ENCODE measurements around the gene BPHL. TPM values are rescaled to one million over a fixed set of nuclear protein-coding genes. Genes with fewer than 3 reads are reported as not detected.

Gene BPHL
- 16.6 and 16.7 TPM in 2 replicates for total RNA-seq

GRCh38 chr6:3118353-3119039 lies at the start of gene BPHL:
TSS of gene BPHL (plus strand) at chr6:3118711. CDS start at chr6:3118741, 30 bp downstream.

GRCh38 chr6:3157131-3157933 lies 38.8 kb downstream of the BPHL start, which contains the start of gene TUBB2A:
TSS of gene TUBB2A (minus strand) at chr6:3157544. CDS start at chr6:3157463, 81 bp downstream.

Other genes starting within 250 kb of the BPHL start
- gene SERPINB9, start 215.4 kb upstream of the BPHL start, total RNA-seq: 1.3 and 2.8 TPM in 2 replicates
- gene SERPINB6, start 147.1 kb upstream of the BPHL start, total RNA-seq: 91.7 and 128 TPM in 2 replicates
- 20.5 and 23.6 TPM in 2 replicates for gene NQO2, start 118.8 kb upstream of the BPHL start, total RNA-seq
- 16.4 and 22.0 TPM in 2 replicates for gene RIPK1, start 50.2 kb upstream of the BPHL start, total RNA-seq
- gene TUBB2A, start 38.8 kb downstream of the BPHL start, total RNA-seq: 27.7 and 44.1 TPM in 2 replicates
- gene TUBB2B, start 108.9 kb downstream of the BPHL start, total RNA-seq: 0.79 and 2.2 TPM in 2 replicates
- gene PSMG4, start 140.2 kb downstream of the BPHL start, total RNA-seq: 33.6 and 39.5 TPM in 2 replicates